Neuronal stem cell (in vitro differentiated cells): ENCODE results near the gene TLR7.

ENCODE experiments used
- DNase-seq: peaks from one replicate; pipeline ENCODE4 v3.0.0-alpha.2; 2013; ENCODE audit warnings: low spot score
- H2AFZ ChIP-seq: one replicate; pipeline ENCODE4 v1.6.1; 2013; ENCODE audit warnings: mild to moderate bottlenecking, low read length, inconsistent platforms
- H2AK5ac ChIP-seq: 2 replicates; pipeline ENCODE4 v1.6.1; 2013; ENCODE audit warnings: low read depth, mild to moderate bottlenecking, inconsistent platforms, low read length, moderate library complexity, mixed read lengths
- H2BK120ac ChIP-seq: 2 replicates; pipeline ENCODE4 v1.6.1; 2013; ENCODE audit warnings: low read depth, mild to moderate bottlenecking, inconsistent platforms, low read length, moderate library complexity, mixed read lengths
- H2BK12ac ChIP-seq: one replicate; pipeline ENCODE4 v1.6.1; 2013; ENCODE audit warnings: low read length, inconsistent platforms
- H2BK15ac ChIP-seq: 2 replicates; pipeline ENCODE4 v1.6.1; 2013; ENCODE audit warnings: mild to moderate bottlenecking, low read length, inconsistent platforms, mixed read lengths
- H2BK5ac ChIP-seq: one replicate; pipeline ENCODE4 v1.6.1; 2013; ENCODE audit warnings: inconsistent platforms, mild to moderate bottlenecking, low read length, moderate library complexity
- H3K14ac ChIP-seq: one replicate; pipeline ENCODE4 v1.6.1; 2013; ENCODE audit warnings: low read length, inconsistent platforms
- H3K18ac ChIP-seq: 2 replicates; pipeline ENCODE4 v1.6.1; 2013; ENCODE audit warnings: low read length, inconsistent platforms
- H3K23ac ChIP-seq: 2 replicates; pipeline ENCODE4 v1.6.1; 2013; ENCODE audit warnings: low read depth, mild to moderate bottlenecking, mixed read lengths, low read length, inconsistent platforms; ENCODE audit not compliant: poor library complexity
- H3K27ac ChIP-seq: replicated peaks from 3 replicates; pipeline ENCODE4 v1.5.1; 2013; ENCODE audit warnings: low read length, inconsistent platforms
- H3K27me3 ChIP-seq, 3 experiments: 2 replicates each; pipeline ENCODE4 v1.6.1; 2013; ENCODE audit warnings: low read length in 3 of 3, mild to moderate bottlenecking in 2 of 3, inconsistent platforms in 1 of 3, low read depth in 1 of 3, mixed read lengths in 1 of 3, moderate library complexity in 1 of 3; ENCODE audit not compliant: control insufficient read depth in 3 of 3, insufficient read depth in 3 of 3
- H3K36me3 ChIP-seq, 2 donors: replicated peaks in 1 of 2; 2 replicates each; pipeline ENCODE4 v1.6.1; 2013; ENCODE audit warnings: low read length in 2 of 2; ENCODE audit not compliant: control insufficient read depth in 2 of 2, insufficient read depth in 2 of 2
- H3K4ac ChIP-seq: 2 replicates; pipeline ENCODE4 v1.6.1; 2013; ENCODE audit warnings: inconsistent platforms, mild to moderate bottlenecking, low read length, moderate library complexity
- H3K4me1 ChIP-seq, 2 donors: 1 replicate in 1 of 2; 2 replicates in 1 of 2; pipeline ENCODE4 v1.6.1; 2013; ENCODE audit warnings: low read length in 2 of 2, low read depth in 1 of 2; ENCODE audit not compliant: control insufficient read depth in 2 of 2, insufficient read depth in 1 of 2
- H3K4me2 ChIP-seq: one replicate; pipeline ENCODE4 v1.6.1; 2013; ENCODE audit warnings: mild to moderate bottlenecking, low read length, inconsistent platforms; ENCODE audit not compliant: insufficient read depth, poor library complexity, severe bottlenecking
- H3K4me3 ChIP-seq, 2 donors: 2 replicates each; pipeline ENCODE4 v1.5.1; 2013; ENCODE audit warnings: low read length in 2 of 2, mild to moderate bottlenecking in 2 of 2, inconsistent platforms in 1 of 2, moderate library complexity in 1 of 2
- H3K79me1 ChIP-seq: one replicate; pipeline ENCODE4 v1.6.1; 2013; ENCODE audit warnings: low read depth, mild to moderate bottlenecking, inconsistent platforms, low read length, moderate library complexity
- H3K9ac ChIP-seq: one replicate; pipeline ENCODE4 v1.6.1; 2013; ENCODE audit warnings: mild to moderate bottlenecking, low read depth, low read length, inconsistent platforms; ENCODE audit not compliant: poor library complexity
- H3K9me3 ChIP-seq, 2 donors: replicated peaks in 1 of 2; 2 replicates each; pipeline versions ENCODE3 to v1.6.1; 2013; ENCODE audit warnings: low read length in 2 of 2, mild to moderate bottlenecking in 2 of 2, inconsistent platforms in 1 of 2, low read depth in 1 of 2, mixed read lengths in 1 of 2, moderate library complexity in 1 of 2; ENCODE audit not compliant: control insufficient read depth in 2 of 2, insufficient read depth in 1 of 2
- H4K8ac ChIP-seq: one replicate; pipeline ENCODE4 v1.6.1; 2013; ENCODE audit warnings: low read depth, mild to moderate bottlenecking, inconsistent platforms, low read length, moderate library complexity
- H4K91ac ChIP-seq: one replicate; pipeline ENCODE4 v1.6.1; 2013; ENCODE audit warnings: low read length, low read depth, mild to moderate bottlenecking, inconsistent platforms; ENCODE audit not compliant: poor library complexity
- WGBS, 2 donors: extraction: QIAGEN DNeasy Blood & Tissue Kit; methylation state at CpG; one replicate each; pipeline ENCODE4 v1.1.7; 2013; ENCODE audit warnings: missing lambda C conversion rate in 2 of 2, mixed read lengths in 1 of 2; ENCODE audit not compliant: insufficient read length in 2 of 2, insufficient replicate concordance in 1 of 2; ENCODE audit errors: extremely low coverage in 2 of 2; 5-methylcytosine and 5-hydroxymethylcytosine counted together

The TLR7 gene

GRCh38 chrX:12891915-12892506, 25.1 kb downstream of the TLR7 start:
- no peak overlapping the region for H4K91ac ChIP-seq
- H3K79me1 ChIP-seq, result no peaks in the 10 kb centered on the region
- no peaks in the 10 kb centered on the region for H3K4me1 ChIP-seq
- no peak overlapping the region for H3K4ac ChIP-seq
- no peak overlapping the region for H2BK120ac ChIP-seq
- H3K9me3 ChIP-seq, result no peaks in the 10 kb centered on the region
- H3K4me3 ChIP-seq, result no peak overlapping the region
- no peak overlapping the region for H2AFZ ChIP-seq
- H3K27me3 ChIP-seq, result peaks cover 0 to 9% (median 0%) of the 10 kb centered on the region in 3 experiments
- no peak overlapping the region for H3K23ac ChIP-seq
- no peak overlapping the region for H3K18ac ChIP-seq
- H4K8ac ChIP-seq, result no peak overlapping the region
- no peak overlapping the region for H2BK5ac ChIP-seq
- H3K14ac ChIP-seq, result no peak overlapping the region
- WGBS, 2 donors, result no CpG with 5 or more reads among the region's 2 CpGs
- no peak overlapping the region for H2BK15ac ChIP-seq
- H3K9ac ChIP-seq, result no peak overlapping the region
- no peak overlapping the region for H3K4me2 ChIP-seq
- no peaks in the 10 kb centered on the region for H3K36me3 ChIP-seq
- DNase-seq, result no peak
- no peak overlapping the region for H2BK12ac ChIP-seq
- no peak overlapping the region for H2AK5ac ChIP-seq
- H3K27ac ChIP-seq, result no peak overlapping the region

DNA sequence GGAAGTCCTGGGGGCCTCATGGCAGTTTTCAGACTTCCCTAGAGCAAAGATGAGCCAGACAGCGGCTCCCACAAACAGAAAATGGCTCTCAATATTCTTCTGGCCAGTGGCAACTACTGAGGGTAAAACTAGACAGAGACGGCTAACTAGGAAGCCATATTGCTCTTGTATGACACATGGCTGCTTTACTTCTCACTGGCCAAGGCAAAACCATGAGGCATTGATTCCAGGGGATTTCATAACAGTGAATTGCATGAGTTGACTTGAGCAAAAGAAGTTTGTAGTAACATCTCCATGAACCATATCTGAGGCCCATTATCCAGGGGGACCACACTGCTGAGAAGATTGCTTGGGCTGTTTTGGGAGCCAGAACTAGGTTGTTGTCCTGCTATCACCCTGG, 25.8 kb downstream of the TLR7 start:
- H3K27ac ChIP-seq, result no peak overlapping the region
- no peak overlapping the region for H4K91ac ChIP-seq
- no peak overlapping the region for H4K8ac ChIP-seq
- no peaks in the 10 kb centered on the region for H3K79me1 ChIP-seq
- WGBS, 2 donors, result no CpG with 5 or more reads among the region's 2 CpGs
- no peak overlapping the region for H2BK120ac ChIP-seq
- no peaks in the 10 kb centered on the region for H3K9me3 ChIP-seq
- DNase-seq, result no peak
- H2AK5ac ChIP-seq, result no peak overlapping the region
- H2BK12ac ChIP-seq, result no peak overlapping the region
- peaks cover 0 to 9% (median 0%) of the 10 kb centered on the region in 3 experiments for H3K27me3 ChIP-seq
- H2BK15ac ChIP-seq, result no peak overlapping the region
- H3K4me1 ChIP-seq, result no peaks in the 10 kb centered on the region
- H3K36me3 ChIP-seq, result no peaks in the 10 kb centered on the region
- no peak overlapping the region for H2BK5ac ChIP-seq
- no peak overlapping the region for H3K4me2 ChIP-seq
- no peak overlapping the region for H3K18ac ChIP-seq
- no peak overlapping the region for H3K4me3 ChIP-seq
- H3K14ac ChIP-seq, result no peak overlapping the region
- H3K23ac ChIP-seq, result no peak overlapping the region
- no peak overlapping the region for H3K4ac ChIP-seq
- no peak overlapping the region for H3K9ac ChIP-seq
- H2AFZ ChIP-seq, result no peak overlapping the region

- no peaks in the 10 kb centered on the region for H3K79me1 ChIP-seq
- H2BK12ac ChIP-seq, result no peak overlapping the region
- no peak overlapping the region for H2BK15ac ChIP-seq
- H4K91ac ChIP-seq, result no peak overlapping the region
- H2AK5ac ChIP-seq, result no peak overlapping the region
- H3K4me2 ChIP-seq, result no peak overlapping the region
- H3K9ac ChIP-seq, result no peak overlapping the region
- no peak overlapping the region for H2BK120ac ChIP-seq
- no peak overlapping the region for H3K23ac ChIP-seq
- H3K4me1 ChIP-seq, result no peaks in the 10 kb centered on the region
- no peaks in the 10 kb centered on the region for H3K36me3 ChIP-seq
- no peak overlapping the region for H2AFZ ChIP-seq
- peaks cover 0 to 9% (median 0%) of the 10 kb centered on the region in 3 experiments for H3K27me3 ChIP-seq
- H3K4me3 ChIP-seq, result no peak overlapping the region
- no CpG with 5 or more reads among the region's 12 CpGs for WGBS, 2 donors
- no peak overlapping the region for H2BK5ac ChIP-seq
- no peak for DNase-seq
- no peak overlapping the region for H3K27ac ChIP-seq
- H3K18ac ChIP-seq, result no peak overlapping the region
- H4K8ac ChIP-seq, result no peak overlapping the region
- no peaks in the 10 kb centered on the region for H3K9me3 ChIP-seq
- no peak overlapping the region for H3K14ac ChIP-seq
- no peak overlapping the region for H3K4ac ChIP-seq
Measured at GRCh38 chrX:12894074-12895030, 27.5 kb downstream of the TLR7 start.

- no peak overlapping the region for H3K4me3 ChIP-seq
- no peak overlapping the region for H3K27ac ChIP-seq
- no peak overlapping the region for H2BK15ac ChIP-seq
- no peak for DNase-seq
- H3K14ac ChIP-seq, result no peak overlapping the region
- no peaks in the 10 kb centered on the region for H3K36me3 ChIP-seq
- H3K79me1 ChIP-seq, result no peaks in the 10 kb centered on the region
- no peak overlapping the region for H3K23ac ChIP-seq
- no CpG with 5 or more reads among the region's 2 CpGs for WGBS, 2 donors
- no peak overlapping the region for H3K4ac ChIP-seq
- no peak overlapping the region for H2BK5ac ChIP-seq
- H2BK120ac ChIP-seq, result no peak overlapping the region
- no peaks in the 10 kb centered on the region for H3K4me1 ChIP-seq
- no peaks in the 10 kb centered on the region for H3K9me3 ChIP-seq
- no peak overlapping the region for H2AK5ac ChIP-seq
- H2BK12ac ChIP-seq, result no peak overlapping the region
- H4K91ac ChIP-seq, result no peak overlapping the region
- no peak overlapping the region for H3K4me2 ChIP-seq
- H3K9ac ChIP-seq, result no peak overlapping the region
- no peak overlapping the region for H2AFZ ChIP-seq
- no peak overlapping the region for H4K8ac ChIP-seq
- no peak overlapping the region for H3K18ac ChIP-seq
- peaks cover 0 to 9% (median 0%) of the 10 kb centered on the region in 3 experiments for H3K27me3 ChIP-seq
Measured at GRCh38 chrX:12895866-12896265, 29.0 kb downstream of the TLR7 start.
